Small intestine (tissue), 7 donors: ENCODE measurements around the gene TRMT10A. TPM values are rescaled to one million over a fixed set of nuclear protein-coding genes. Genes with fewer than 3 reads are reported as not detected.

Experiments
- DNase-seq, 2 donors: peaks; one replicate each; pipeline versions ENCODE4 v3.0.0 to v3.0.0-alpha.2; 2013
- FAIRE-seq: peaks from 2 replicates; lab custom pipeline; 2012; peaks lifted over from hg19 to GRCh38; lab: Jason Lieb, UNC
- H3K27ac ChIP-seq, 3 donors: one replicate each; pipeline ENCODE4 v1.5.1; 2013; ENCODE audit warnings: low read length in 2 of 3, mild to moderate bottlenecking in 2 of 3, control low read depth in 1 of 3, inconsistent platforms in 1 of 3, low read depth in 1 of 3, moderate library complexity in 1 of 3
- H3K27me3 ChIP-seq, 3 donors: one replicate each; pipeline ENCODE4 v1.6.1; 2013; ENCODE audit warnings: low read length in 3 of 3, inconsistent platforms in 1 of 3; ENCODE audit not compliant: control insufficient read depth in 3 of 3, insufficient read depth in 3 of 3
- H3K36me3 ChIP-seq, 3 donors: one replicate each; pipeline ENCODE4 v1.6.1; 2013; ENCODE audit warnings: low read length in 3 of 3, inconsistent platforms in 1 of 3, low read depth in 1 of 3, mild to moderate bottlenecking in 1 of 3, moderate library complexity in 1 of 3; ENCODE audit not compliant: control insufficient read depth in 3 of 3, insufficient read depth in 2 of 3
- H3K4me1 ChIP-seq, 3 donors: one replicate each; pipeline ENCODE4 v1.6.1; 2013; ENCODE audit warnings: low read length in 2 of 3, inconsistent platforms in 1 of 3, low read depth in 1 of 3, mild to moderate bottlenecking in 1 of 3, moderate library complexity in 1 of 3; ENCODE audit not compliant: control insufficient read depth in 3 of 3, insufficient read depth in 2 of 3
- H3K4me3 ChIP-seq, 3 donors: one replicate each; pipeline ENCODE4 v1.5.1; 2013; ENCODE audit warnings: low read length in 3 of 3, control low read depth in 1 of 3, inconsistent platforms in 1 of 3, low read depth in 1 of 3, mild to moderate bottlenecking in 1 of 3, moderate library complexity in 1 of 3
- H3K9me3 ChIP-seq, 2 donors: one replicate each; pipeline ENCODE4 v1.6.1; 2013; ENCODE audit warnings: low read depth in 1 of 2, low read length in 1 of 2; ENCODE audit not compliant: control insufficient read depth in 2 of 2, insufficient read depth in 1 of 2
- WGBS, 3 donors: extraction: QIAGEN DNeasy Blood & Tissue Kit; methylation state at CpG; one replicate each; pipeline ENCODE4 v1.1.7; 2013; 5-methylcytosine and 5-hydroxymethylcytosine counted together
- polyA plus RNA-seq, 4 donors: library from polyadenylated mRNA; stranded (reverse) in 3 of 4; unstranded in 1 of 4; fragments of 200-250 nt in 3 of 4; fragments of 120-200 nt in 1 of 4; gene quantifications; one replicate each; pipeline versions ENCODE4 v1.2.1 to v1.2.3, GENCODE V29; 2013
- donor health status: healthy with polysubstance abuse.
- donor health status: control.
- donor health status: control.
- donor health status: Bipolar disorder and iron deficiency.
- donor health status: healthy.

TRMT10A gene
- polyA plus RNA-seq, 4 donors, result 3.8 to 10.7 (median 7.1) TPM

DNA sequence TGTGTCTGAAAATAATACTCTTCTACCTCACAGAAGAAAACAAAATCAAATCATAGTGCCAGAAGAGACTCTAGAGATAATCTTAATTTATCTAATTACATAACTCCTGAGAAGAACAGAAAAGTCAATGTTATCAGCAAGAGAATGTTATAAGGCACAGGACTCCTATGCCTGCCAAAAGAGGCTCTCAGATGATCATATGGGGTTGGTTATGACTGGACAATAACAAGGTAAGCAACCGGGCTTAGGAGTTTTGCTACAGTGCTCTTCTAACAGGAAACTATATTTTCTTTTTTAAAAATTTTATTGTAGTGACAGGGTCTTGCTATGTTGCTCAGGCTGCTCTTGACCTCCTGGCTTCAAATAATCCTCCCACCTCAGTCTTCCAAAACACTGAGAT, 56.5 kb downstream of the TRMT10A start:
- H3K4me3 ChIP-seq, result no peak overlapping the region
- no peaks in the 10 kb centered on the region for H3K27me3 ChIP-seq
- H3K4me1 ChIP-seq, result no peaks in the 10 kb centered on the region
- no peak overlapping the region for H3K27ac ChIP-seq
- 68 to 74% (median 71%) methylated on average over 1 of the region's 1 CpG for WGBS, 3 donors
- H3K9me3 ChIP-seq, result no peaks in the 10 kb centered on the region
- FAIRE-seq, result no peak
- H3K36me3 ChIP-seq, result no peaks in the 10 kb centered on the region
- no peak for DNase-seq

DNA sequence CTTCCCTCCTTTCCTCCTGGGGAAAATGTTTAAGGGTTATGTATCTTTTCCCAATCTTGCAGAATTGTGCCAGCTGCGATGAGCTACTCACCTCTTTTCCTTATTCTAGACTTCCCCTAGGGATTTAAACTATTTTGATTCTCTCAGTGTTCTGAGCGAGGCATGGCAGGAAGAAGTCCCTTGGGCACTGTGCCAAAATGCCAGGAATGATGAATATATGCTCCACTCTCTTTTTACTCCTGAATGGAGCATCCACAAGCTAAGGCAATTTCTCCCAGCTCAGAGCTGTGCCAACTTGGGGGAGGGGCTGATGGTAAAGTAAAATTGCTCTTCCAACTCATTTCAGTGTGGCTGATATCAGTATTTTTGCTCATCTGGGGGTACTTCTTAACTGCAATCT, 57.1 kb downstream of the TRMT10A start:
- 74 to 80% (median 78%) methylated on average over 2 of the region's 2 CpGs for WGBS, 3 donors
- no peaks in the 10 kb centered on the region for H3K36me3 ChIP-seq
- H3K27ac ChIP-seq, result no peak overlapping the region
- H3K27me3 ChIP-seq, result no peaks in the 10 kb centered on the region
- DNase-seq (no peak), FAIRE-seq (no peak)
- H3K9me3 ChIP-seq, result no peaks in the 10 kb centered on the region
- H3K4me3 ChIP-seq, result no peak overlapping the region
- H3K4me1 ChIP-seq, result no peaks in the 10 kb centered on the region

DNA sequence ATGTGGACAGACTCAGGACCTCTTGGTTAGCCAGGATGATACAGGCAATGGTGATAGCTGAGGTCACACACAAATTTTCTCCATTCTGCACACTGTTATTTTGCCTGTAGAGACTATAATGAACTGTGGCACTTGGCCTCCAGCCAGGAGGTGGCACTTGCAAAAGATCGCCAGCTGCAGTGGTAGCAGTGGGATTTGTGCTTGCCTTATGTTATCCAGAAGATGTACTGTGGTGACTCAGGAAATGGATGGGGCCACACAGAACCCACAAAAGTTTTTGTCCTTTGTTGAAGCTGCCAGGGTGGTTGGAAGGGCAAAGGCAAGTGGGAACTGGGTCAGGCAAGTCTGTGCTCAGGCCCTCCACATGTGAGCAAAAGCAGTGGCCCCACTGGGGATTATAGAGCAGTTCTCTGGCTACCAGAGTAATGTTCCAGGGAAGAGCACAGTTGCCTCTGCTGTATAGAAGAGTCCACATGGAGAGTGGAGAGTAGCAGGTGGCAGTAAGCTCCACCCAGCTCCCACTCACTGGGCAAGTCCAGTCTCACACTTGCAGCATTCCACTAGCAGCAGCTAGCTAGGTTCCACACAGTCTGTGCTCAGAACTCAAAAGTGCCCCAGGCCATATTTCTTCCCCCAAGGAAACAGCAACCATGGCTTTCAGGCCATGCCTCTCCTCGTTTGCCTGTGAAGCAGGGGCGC, 58.9 kb downstream of the TRMT10A start:
- Histone ChIP-seq H3K9me3 (no peaks in the 10 kb centered on the region), H3K27me3 (no peaks in the 10 kb centered on the region), H3K4me1 (no peaks in the 10 kb centered on the region), H3K4me3 (no peak overlapping the region), H3K36me3 (no peaks in the 10 kb centered on the region), H3K27ac (no peak overlapping the region)
- DNase-seq (no peak), FAIRE-seq (no peak)
- 56 to 76% (median 64%) methylated on average over 3 of the region's 3 CpGs for WGBS, 3 donors

Other genes with a start within 250 kb of the TRMT10A start
- 100 to 1,000 TPM in 1 of 4 donors, 10 to 100 TPM in 2, 1 to 10 TPM in 1; 3.8 to 237 (median 58.6) TPM for gene ADH1B, start 242.6 kb downstream of the TRMT10A start, polyA plus RNA-seq
- 100 to 1,000 TPM in 3 of 4 donors, 10 to 100 TPM in 1; 66.3 to 231 (median 190) TPM for gene ADH1C, start 211.3 kb downstream of the TRMT10A start, polyA plus RNA-seq
- under 1 TPM in 1 of 4 donors, not detected in 3; 0.03 TPM for gene ADH7, start 128.7 kb downstream of the TRMT10A start, polyA plus RNA-seq
- gene C4orf17, start 53.0 kb downstream of the TRMT10A start, polyA plus RNA-seq, result not detected
- gene MTTP, start 10.8 kb upstream of the TRMT10A start, polyA plus RNA-seq, result 100 to 1,000 TPM; 108 to 429 (median 220) TPM
- gene C4orf54, start 93.8 kb upstream of the TRMT10A start, polyA plus RNA-seq, result under 1 TPM in 3 of 4 donors, not detected in 1; under 0.01 to 0.35 (median 0.27) TPM